IPS DF 19.7 (cell line): ENCODE measurements around the gene MLEC.
"Not testable (repeated sequence)": the region's sequence is repeated elsewhere in the genome, so short reads cannot be mapped to it uniquely, and the experiment has no call there.

Experiments
- DNase-seq: peaks from one replicate; pipeline ENCODE4 v3.0.0-alpha.2; 2013; ENCODE audit warnings: low read depth, low spot score

The MLEC gene

DNA sequence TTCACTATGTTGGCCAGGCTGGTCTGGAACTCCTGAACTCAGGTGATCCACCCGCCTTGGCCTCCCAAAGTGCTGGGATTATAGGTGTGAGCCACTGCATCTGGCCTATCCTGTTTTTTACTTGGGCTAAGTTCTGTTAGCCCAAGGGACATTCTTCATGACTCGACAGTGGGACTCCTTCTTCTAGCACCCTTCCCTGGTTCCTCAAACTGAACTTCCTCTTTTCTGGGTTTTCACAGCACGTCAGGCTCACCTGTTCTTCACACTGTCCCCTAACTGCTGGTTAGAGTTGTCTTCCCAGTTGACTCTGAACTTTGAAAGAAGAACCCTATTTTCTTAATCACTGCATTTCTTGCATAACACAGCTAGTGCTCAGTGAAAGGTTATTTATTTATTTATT, 24.1 kb upstream of the MLEC start:
- no peak for DNase-seq

- no peak for DNase-seq
Measured at GRCh38 chr12:120663741-120664140, 23.2 kb upstream of the MLEC start.

- no peak for DNase-seq
Measured at GRCh38 chr12:120666571-120667390, 20.2 kb upstream of the MLEC start.

DNA sequence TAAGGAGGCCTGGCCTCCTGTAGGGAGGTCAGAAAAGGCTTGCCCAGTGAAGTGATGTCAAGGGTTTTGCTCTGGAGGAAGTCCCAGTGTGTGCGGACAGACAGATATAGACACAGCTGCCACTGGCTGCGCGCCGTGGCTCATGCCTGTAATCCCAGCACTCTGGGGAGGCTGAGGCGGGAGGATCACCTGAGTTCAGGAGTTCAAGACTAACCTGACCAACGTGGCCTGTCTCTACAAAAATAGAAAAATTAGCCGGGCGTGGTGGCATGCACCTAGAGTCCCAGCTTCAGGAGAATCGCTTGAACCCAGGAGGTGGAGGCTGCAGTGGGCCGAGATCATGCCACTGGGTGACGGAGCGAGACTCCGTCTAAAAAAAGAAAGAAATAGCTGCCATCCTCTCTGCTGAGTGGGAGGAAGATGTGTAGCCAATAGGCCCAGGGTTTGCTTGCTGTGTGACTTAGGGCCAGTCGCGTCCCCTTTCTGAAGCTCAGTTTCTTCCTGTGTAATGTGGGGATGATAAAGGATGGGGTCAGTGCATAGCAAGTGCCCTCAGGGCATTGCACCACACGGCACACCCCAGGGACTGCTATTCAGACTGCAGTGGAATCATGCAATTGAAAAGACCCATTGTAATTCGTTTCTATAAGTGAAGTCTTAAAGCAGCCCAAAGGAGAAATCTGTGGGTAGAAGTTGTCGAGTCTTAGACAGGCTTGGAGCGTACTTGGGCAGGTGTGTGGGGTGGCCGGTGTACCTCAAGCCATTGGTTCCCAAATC, 18.7 kb upstream of the MLEC start:
- no peak for DNase-seq

GRCh38 chr12:120668868-120669840, 17.8 kb upstream of the MLEC start:
- no peak for DNase-seq

GRCh38 chr12:120670237-120670636, 16.7 kb upstream of the MLEC start:
- DNase-seq = not testable (repeated sequence)

DNA sequence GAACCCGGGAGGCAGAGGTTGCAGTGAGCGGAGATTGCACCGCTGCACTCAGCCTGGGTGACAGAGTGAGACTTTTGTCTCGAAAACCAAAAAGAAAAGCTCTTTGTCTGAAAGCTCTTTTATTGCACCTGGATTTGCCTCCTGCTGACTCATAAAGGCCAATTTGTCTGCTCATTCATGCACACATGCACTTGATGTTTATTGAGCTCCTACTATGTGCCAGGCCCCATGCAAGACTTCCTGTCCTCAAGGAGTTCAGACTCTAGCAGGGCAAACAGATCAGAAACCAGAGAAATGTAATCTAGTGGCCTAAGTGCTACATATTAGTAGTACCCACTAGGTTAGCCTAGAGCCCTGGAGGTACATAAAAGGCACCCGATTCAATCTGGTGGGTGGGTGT, 16.3 kb upstream of the MLEC start:
- DNase-seq = no peak

DNA sequence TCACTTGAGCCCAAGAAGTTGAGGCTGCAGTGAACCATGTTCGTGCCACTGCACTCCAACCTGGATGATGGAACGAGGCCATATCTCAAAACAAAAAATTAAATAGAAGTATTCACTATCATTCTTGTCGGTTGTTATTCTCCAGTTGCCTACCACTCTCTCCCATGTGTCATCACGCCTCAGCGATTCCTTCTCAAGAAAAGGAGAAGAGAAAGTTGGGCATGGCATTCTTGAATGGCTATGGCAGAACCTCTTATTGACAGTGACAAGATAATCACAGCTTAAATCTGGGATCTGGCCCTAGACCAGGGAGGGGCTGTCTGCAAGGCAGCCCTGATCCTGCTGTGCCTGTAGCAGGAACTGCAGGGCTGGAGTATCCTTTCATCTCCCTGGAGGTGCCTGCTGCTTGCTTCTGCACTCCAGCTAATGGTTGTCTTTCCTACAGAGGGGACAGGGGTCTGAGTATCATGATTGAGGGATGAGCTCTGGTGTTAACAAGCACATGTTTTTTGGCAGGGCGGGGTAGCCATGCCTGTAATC, 12.8 kb upstream of the MLEC start:
- DNase-seq = no peak

- DNase-seq = no peak
Measured at GRCh38 chr12:120677765-120678473, 9.0 kb upstream of the MLEC start.

- no peak for DNase-seq
Measured at GRCh38 chr12:120678572-120678971, 8.4 kb upstream of the MLEC start.

DNA sequence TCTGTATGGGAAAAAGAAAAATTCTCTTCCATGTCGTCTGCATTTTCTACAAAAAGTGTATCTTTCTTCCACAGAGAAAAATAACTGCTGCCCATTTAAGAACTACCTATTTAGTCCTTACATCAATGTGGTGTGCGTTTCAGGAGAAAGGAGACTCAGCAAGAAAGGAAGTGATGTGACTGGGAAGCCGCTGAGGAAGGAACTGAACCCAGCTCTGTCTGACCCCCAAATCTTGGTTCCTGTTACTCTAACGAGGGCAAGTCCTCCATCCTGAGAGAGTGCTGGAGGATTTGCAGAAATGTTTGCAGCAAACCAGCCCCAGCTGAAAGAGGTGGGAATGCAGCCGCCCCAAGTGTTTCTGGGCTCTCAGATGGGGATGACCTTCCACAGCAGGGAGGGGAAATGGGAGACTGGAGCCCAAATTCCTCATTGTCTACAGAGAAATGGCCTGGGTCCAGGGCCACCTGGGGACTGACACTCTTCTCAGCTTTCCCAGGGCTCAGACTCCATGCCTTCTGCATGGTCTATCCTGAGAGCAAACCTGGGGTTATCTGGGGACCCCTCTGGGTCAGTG, 6.7 kb upstream of the MLEC start:
- DNase-seq = no peak

DNA sequence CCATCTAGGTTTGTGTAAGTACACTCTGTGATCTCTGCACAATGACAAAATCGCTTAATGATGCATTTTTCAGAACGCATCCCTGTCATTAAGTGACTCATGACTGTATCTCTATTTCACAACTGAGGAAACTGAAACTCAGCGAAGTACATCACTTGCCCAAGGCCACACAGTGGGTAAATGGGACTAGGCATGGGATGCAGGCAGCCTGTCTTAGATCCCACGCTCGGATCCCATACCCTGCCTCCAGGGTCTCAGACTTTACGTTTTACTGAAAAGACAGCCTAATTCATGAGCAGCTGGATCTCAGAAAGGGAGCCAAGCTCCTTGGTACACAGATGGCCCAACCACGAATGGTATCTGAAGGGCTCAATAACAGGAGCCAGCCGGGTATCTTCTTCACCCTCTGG, 2.4 kb upstream of the MLEC start:
- no peak for DNase-seq

DNA sequence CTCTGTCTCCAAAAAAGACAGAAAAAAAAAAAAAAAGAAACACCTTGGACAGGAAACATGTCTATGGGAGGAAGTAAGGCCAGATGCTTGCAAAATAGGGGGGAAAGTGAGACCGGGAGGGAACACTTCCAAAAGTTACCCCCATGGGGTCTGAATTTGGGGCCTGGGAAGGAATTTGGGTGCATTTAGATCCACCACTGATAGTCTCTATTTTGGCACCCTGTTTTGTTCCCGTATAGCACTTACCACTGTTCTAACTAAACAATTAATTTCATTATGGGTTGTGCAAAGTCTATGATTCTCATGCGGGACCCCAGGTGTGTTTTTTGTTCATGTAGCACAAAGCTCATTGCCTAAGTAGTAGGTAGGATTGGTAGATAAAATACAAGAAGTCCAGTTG, 1.4 kb upstream of the MLEC start:
- DNase-seq = no peak

DNA sequence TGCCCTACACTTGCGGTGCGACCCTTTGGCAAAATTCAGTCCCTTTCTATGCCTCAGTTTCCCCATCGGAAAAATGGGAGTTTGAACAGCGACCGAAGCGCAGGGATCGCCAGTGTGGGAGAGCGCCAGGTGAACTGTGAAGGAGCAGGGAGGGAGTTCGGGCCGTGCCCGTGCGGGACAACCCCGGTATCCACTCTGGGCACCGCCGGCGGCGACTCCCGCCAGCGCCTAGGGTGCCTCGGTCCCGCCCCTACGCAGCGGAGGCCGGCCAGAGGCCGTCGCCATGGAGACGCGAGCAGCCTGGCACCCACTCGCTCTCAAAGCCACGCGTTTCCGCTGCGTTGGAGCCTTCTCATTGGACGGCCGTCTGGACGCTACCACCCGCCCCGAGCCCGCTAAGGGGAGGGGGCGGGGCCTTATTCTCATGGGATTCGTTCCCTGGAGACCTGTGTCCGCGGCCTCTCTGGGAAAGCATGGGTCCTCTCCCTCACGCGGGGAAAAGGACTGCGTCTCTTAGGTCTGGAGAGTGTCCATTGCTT, 729 bp upstream of the MLEC start:
- DNase-seq = peak; percentile 88

- no peak for DNase-seq
Measured at GRCh38 chr12:120687578-120688289, 785 bp downstream of the MLEC start.

DNA sequence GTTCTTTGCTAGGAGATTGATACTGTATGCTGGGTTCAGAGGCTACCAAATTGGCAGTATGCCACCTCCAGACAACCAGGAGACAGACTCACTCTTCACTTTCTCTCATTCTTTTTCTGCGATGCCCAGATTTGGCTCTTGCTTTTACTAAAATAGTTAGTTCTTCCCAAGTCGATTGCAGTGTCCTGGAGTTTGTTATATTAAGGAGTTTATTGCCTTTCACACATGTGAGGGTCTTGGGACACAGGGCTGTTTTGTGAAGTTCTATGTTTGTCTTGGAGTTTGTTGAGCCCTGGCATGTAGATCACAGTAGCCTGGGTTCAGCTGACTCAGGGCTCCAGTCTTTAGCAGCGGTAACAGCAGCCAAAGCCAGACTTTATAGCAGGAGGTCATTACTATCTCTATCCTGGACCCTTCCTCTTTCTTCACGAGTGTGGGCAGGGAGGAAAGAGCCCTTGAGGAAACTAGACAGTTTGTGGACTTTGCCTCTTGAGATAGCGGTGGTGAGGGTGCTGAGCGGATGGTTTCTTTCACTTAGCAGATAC, 1.6 kb downstream of the MLEC start:
- no peak for DNase-seq

DNA sequence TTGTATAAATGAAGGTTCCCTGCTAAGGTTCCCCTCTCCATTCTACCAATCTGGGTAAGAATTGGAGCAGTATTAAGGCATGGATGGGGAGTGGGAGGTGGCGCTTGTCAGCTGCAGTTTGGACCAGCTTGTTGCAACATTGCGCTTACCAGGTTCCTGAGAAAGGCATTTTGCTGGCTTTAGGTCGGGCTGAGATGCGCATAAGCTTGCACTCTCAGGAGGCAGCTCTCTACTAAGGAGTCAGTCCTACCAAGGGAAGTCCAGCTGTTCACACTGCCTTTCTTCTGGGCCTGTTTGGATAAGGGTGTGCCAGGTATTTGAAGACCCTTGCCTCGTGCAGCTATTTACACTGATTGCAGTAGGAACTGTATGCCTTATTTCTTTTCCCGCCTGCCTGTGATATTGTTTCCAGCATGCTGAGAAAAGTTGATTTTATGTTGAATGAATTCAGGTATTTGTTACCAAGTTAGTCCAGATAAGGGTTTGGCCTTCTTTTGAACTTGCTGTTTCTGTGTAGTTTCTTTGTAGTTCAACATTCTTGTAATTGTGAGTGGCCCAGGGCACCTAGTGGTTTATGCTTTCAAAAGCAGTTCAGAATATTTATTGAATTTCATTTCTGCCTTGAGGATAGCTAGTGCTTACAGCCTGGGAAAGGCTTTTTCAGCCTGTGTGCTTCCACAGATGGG, 2.6 kb downstream of the MLEC start:
- no peak for DNase-seq

DNA sequence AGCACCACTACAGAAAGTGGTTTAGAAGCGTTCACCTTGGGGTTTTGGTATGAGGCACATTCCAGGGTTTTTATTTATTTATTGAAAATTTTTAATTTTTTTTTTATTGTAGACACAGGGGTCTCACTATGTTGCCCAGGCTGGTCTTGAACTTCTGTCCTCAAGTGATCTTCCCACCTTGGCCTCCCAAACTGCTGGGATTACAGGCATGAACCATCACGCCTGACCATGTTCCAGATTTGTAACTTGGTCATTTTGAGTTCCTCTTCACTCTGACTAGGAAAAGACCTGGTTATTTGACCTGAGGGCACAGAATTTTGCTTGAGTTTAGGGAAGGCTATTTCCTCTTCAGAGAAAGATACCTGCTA, 3.1 kb downstream of the MLEC start:
- no peak for DNase-seq

DNA sequence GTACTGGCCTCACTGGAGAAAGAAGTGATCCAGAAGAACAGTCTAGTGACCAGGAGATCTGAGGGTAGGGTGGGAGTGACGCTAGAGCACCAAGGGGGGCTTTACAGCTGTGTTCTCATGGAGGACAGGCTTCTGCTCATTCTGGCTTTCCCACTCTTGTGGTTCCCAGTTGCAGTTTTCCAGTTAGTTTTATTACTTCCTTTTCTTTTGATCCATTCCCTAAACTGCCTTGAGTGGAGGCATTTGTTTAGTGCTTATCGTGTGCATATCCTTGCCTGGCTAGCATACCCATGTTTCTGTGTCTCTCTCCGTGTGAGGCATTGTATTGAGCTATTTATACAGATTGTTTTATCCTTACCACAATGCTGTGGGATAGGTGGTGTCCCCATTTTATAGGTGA, 4.0 kb downstream of the MLEC start:
- DNase-seq = no peak
